RWPE2 (cell line): ENCODE data around the gene GSTM3.

ENCODE experiments used
- ATAC-seq: fragments of 200-7000 bp; cut with Tn5 transposase; 3 replicates; pipeline ENCODE4 v1.9.1; 2021; ENCODE audit warnings: low read depth
- DNase-seq: peaks from one replicate; pipeline ENCODE4 v3.0.0-alpha.2; 2020; ENCODE audit warnings: low spot score
- H3K27ac ChIP-seq: fragments of 450-650 bp; 2 replicates; pipeline ENCODE4 v1.5.1; 2017; ENCODE audit warnings: mild to moderate bottlenecking; ENCODE audit not compliant: poor library complexity, severe bottlenecking
- H3K27me3 ChIP-seq: fragments of 250-450 bp; sonication (Bioruptor Pico); 2 replicates; pipeline ENCODE4 v1.5.1; 2021; ENCODE audit warnings: mild to moderate bottlenecking, moderate library complexity; ENCODE audit not compliant: insufficient read depth, poor library complexity, severe bottlenecking
- H3K36me3 ChIP-seq: fragments of 250-450 bp; sonication (Bioruptor Pico); 2 replicates; pipeline ENCODE4 v1.5.1; 2020; ENCODE audit warnings: low read depth, mild to moderate bottlenecking, moderate library complexity
- H3K4me1 ChIP-seq: fragments of 250-450 bp; sonication (Bioruptor Pico); 2 replicates; pipeline ENCODE4 v1.5.1; 2021; ENCODE audit warnings: mild to moderate bottlenecking, moderate library complexity; ENCODE audit not compliant: insufficient read depth, poor library complexity, severe bottlenecking
- H3K4me3 ChIP-seq: fragments of 250-450 bp; sonication (Bioruptor Pico); 2 replicates; pipeline ENCODE4 v1.5.1; 2021; ENCODE audit warnings: mild to moderate bottlenecking, moderate library complexity; ENCODE audit not compliant: severe bottlenecking
- H3K9me3 ChIP-seq: fragments of 250-450 bp; sonication (Bioruptor Pico); 2 replicates; pipeline ENCODE4 v1.5.1; 2021; ENCODE audit warnings: mild to moderate bottlenecking, moderate library complexity; ENCODE audit not compliant: severe bottlenecking
- TF ChIP-seq, protein P1 (sequence below): fragments of 450-650 bp; IDR thresholded peaks from one replicate; pipeline ENCODE4 v1.5.1; 2017; ENCODE audit warnings: mild to moderate bottlenecking, moderate library complexity; ENCODE audit not compliant: poor library complexity, severe bottlenecking

Gene GSTM3

GRCh38 chr1:109733236-109733870, 7.5 kb downstream of the GSTM3 start:
- ATAC-seq (no peak), DNase-seq (no peak)
- TF ChIP-seq, protein P1, sequence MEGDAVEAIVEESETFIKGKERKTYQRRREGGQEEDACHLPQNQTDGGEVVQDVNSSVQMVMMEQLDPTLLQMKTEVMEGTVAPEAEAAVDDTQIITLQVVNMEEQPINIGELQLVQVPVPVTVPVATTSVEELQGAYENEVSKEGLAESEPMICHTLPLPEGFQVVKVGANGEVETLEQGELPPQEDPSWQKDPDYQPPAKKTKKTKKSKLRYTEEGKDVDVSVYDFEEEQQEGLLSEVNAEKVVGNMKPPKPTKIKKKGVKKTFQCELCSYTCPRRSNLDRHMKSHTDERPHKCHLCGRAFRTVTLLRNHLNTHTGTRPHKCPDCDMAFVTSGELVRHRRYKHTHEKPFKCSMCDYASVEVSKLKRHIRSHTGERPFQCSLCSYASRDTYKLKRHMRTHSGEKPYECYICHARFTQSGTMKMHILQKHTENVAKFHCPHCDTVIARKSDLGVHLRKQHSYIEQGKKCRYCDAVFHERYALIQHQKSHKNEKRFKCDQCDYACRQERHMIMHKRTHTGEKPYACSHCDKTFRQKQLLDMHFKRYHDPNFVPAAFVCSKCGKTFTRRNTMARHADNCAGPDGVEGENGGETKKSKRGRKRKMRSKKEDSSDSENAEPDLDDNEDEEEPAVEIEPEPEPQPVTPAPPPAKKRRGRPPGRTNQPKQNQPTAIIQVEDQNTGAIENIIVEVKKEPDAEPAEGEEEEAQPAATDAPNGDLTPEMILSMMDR, result no peak
- peaks cover 13% of the 10 kb centered on the region for H3K36me3 ChIP-seq
- no peak overlapping the region for H3K27ac ChIP-seq
- no peaks in the 10 kb centered on the region for H3K27me3 ChIP-seq
- H3K9me3 ChIP-seq, result no peaks in the 10 kb centered on the region
- no peak overlapping the region for H3K4me3 ChIP-seq
- no peaks in the 10 kb centered on the region for H3K4me1 ChIP-seq

- Histone ChIP-seq H3K27me3 (no peaks in the 10 kb centered on the region), H3K4me3 (no peak overlapping the region), H3K9me3 (no peaks in the 10 kb centered on the region), H3K27ac (no peak overlapping the region), H3K4me1 (no peaks in the 10 kb centered on the region), H3K36me3 (peaks cover 4% of the 10 kb centered on the region)
- ATAC-seq (no peak), DNase-seq (no peak)
- TF ChIP-seq, protein P1, result no peak
Measured at GRCh38 chr1:109732390-109732881, 8.4 kb downstream of the GSTM3 start.

GRCh38 chr1:109730666-109731065, 10.2 kb downstream of the GSTM3 start:
- DNase-seq (no peak), ATAC-seq (no peak)
- Histone ChIP-seq H3K9me3 (no peaks in the 10 kb centered on the region), H3K27ac (no peak overlapping the region), H3K4me1 (no peaks in the 10 kb centered on the region), H3K36me3 (no peaks in the 10 kb centered on the region), H3K27me3 (no peaks in the 10 kb centered on the region), H3K4me3 (no peak overlapping the region)
- TF ChIP-seq, protein P1, result no peak

DNA sequence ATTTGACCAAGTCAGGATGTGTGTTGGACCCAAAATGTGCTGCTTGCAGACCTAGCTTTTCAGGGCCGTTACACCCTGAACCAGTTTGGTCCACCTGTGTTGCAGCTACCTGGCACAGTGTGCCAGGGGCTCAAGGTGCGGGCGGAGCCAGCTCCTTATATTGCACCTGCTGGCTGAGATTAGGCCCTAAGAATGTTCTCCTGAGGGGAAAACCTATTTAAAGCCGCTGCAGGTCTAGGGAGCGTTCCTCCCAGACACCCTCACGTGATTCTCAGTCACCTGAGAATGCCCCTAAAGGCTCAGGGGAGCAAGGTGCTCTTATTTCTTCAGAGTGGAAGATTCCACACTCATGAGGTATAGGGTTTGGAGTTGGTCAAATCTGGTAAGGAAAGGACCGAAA, 12.0 kb downstream of the GSTM3 start:
- TF ChIP-seq, protein P1, result no peak

DNA sequence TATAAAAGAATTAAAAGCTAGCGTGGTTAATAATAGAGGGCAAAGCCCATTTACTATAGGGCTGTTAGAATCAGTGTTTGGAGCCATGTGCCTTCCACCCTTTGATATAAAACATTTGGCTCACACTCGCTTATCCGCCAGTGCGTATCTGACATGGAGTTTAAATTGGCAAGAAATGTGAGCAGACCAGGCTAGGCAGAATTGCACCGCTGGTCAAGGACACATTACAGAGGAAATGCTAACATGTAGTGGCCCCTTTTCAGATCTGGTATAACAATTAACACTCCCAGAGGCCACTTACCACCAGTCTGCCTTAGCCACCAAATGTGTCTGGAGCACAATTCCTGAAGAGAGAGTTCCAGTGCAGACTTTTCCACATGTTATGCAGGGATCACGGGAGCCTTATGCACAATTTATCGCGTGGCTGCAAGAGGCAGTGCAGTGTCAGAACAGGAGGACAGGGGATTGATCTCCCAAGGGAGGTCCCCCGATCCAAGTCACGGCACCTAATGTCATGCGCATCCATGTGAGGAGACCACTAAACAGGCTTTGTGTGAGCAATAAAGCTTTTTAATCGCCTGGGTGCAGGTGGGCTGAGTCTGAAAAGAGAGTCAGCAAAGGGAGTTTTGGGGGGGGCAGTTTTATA, 14.0 kb downstream of the GSTM3 start:
- ATAC-seq, result no peak
- Histone ChIP-seq H3K27me3 (no peaks in the 10 kb centered on the region), H3K4me1 (no peaks in the 10 kb centered on the region), H3K4me3 (no peak overlapping the region), H3K27ac (no peak overlapping the region), H3K36me3 (no peaks in the 10 kb centered on the region), H3K9me3 (no peaks in the 10 kb centered on the region)
- TF ChIP-seq, protein P1, result no peak
- DNase-seq, result no peak

More for the DNA sequence above, 12.0 kb downstream of the GSTM3 start:
- Histone ChIP-seq H3K4me1 (no peaks in the 10 kb centered on the region), H3K9me3 (no peaks in the 10 kb centered on the region), H3K36me3 (no peaks in the 10 kb centered on the region), H3K27me3 (no peaks in the 10 kb centered on the region), H3K27ac (no peak overlapping the region), H3K4me3 (no peak overlapping the region)
- DNase-seq (no peak), ATAC-seq (no peak)
